ENCODE data around the gene ZNF3.

ZNF3 gene

DNA sequence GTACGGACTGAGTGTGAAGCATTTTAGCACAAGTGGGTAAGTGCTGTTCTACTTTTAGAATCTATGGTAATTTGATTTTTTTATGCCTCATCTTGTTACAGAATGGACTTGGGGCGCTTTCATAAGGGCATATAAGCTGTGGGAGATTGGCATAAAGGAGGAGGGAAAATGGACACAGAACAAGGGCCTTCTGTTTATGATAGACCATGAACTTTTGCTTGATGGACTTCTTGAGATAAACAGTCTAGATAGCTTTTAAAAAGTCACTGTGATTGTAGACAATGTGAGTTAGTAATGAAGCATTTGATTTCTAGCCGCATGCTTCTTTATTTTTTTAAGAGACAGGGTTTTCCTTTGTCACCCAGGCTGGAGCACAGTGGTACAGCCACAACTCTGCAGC, 29.9 kb downstream of the ZNF3 start:
- DNase-seq (ENCODE audit: low spot score) = no peak

DNA sequence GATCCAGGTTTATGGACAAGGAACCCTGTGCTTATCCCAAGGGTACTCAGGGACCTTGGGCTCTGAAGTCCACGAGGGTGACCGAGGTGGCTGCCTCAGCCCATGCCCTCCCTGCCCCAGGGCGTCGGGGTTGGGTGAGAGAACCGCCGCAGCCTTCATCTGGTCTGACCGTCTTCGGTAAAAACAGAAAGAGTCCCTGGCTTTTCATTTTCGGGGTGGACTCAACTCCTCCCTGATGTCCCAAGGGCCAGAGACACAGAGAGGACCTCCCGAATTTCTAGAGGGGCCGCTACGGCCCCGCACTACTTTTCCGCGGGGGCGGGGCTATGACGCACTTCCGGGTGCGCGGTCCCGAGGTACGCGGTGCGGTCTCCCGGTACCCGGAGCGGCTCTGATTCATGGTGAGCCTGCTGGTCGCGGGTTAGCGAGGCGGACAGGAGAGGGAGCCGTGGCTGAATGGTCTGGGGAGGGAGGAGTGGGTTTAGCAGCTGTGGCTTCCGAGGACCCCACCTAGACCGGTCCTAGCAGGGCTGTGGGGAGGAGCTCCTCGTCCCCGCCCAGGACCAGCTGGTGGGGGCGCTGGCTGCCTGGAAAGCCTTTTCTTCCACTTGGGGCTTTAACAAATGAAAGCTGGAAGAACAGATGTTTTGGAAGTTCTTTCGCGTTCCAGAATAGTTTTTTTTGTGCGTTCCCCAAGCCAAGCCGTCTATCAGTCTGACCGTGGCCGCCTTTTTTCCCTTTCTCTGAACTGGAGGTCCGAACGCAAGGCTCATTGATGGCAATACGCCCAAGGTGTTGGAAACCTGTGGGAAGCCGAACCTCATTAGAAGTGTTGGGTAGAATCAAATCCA, 31.9 kb downstream of the ZNF3 start, which contains the start of gene ZSCAN21:
Gene ZSCAN21 (plus strand): TSS at position 334 of the 851 bp plus-strand sequence. CDS start 7,233 bp downstream, outside the sequence.
- peak; percentile 87 for DNase-seq (ENCODE audit: low spot score)

GRCh38 chr7:100048680-100049079, 32.8 kb downstream of the ZNF3 start:
- DNase-seq (ENCODE audit: low spot score) = no peak

- DNase-seq (ENCODE audit: low spot score) = no peak
These were observed 36.8 kb downstream of the ZNF3 start for GRCh38 chr7:100044718-100045117.

- no peak for DNase-seq (ENCODE audit: low spot score)
These were observed 40.9 kb downstream of the ZNF3 start for GRCh38 chr7:100040575-100040974.

- DNase-seq (ENCODE audit: low spot score) = no peak
These were observed 43.2 kb downstream of the ZNF3 start for GRCh38 chr7:100038326-100038725.

GRCh38 chr7:100035876-100036275, 45.6 kb downstream of the ZNF3 start:
- DNase-seq (ENCODE audit: low spot score) = no peak

- no peak for DNase-seq (ENCODE audit: low spot score)
These were observed 46.5 kb downstream of the ZNF3 start for GRCh38 chr7:100034871-100035510.

DNA sequence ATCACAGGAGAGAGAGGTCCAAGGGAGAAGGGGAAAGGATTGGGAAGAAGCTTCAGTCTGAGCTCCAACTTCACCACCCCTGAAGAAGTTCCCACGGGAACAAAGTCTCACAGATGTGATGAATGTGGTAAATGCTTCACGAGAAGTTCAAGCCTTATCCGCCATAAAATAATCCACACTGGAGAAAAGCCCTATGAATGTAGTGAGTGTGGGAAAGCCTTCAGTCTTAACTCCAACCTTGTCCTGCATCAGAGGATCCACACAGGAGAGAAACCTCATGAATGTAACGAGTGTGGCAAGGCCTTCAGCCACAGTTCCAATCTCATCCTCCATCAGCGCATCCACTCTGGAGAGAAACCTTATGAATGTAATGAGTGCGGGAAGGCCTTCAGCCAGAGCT, 48.0 kb downstream of the ZNF3 start:
- no peak for DNase-seq (ENCODE audit: low spot score)

GRCh38 chr7:100029596-100029995, 51.9 kb downstream of the ZNF3 start:
- no peak for DNase-seq (ENCODE audit: low spot score)

- DNase-seq (ENCODE audit: low spot score) = no peak
These were observed 54.3 kb downstream of the ZNF3 start for GRCh38 chr7:100027197-100027596.

GRCh38 chr7:100024020-100024619, 57.4 kb downstream of the ZNF3 start:
- no peak for DNase-seq (ENCODE audit: low spot score)

DNA sequence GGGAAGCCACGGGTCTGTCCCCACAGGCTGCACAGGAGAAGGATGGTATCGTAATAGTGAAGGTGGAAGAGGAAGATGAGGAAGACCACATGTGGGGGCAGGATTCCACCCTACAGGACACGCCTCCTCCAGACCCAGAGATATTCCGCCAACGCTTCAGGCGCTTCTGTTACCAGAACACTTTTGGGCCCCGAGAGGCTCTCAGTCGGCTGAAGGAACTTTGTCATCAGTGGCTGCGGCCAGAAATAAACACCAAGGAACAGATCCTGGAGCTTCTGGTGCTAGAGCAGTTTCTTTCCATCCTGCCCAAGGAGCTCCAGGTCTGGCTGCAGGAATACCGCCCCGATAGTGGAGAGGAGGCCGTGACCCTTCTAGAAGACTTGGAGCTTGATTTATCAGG, 58.0 kb downstream of the ZNF3 start:
- DNase-seq (ENCODE audit: low spot score) = no peak

DNA sequence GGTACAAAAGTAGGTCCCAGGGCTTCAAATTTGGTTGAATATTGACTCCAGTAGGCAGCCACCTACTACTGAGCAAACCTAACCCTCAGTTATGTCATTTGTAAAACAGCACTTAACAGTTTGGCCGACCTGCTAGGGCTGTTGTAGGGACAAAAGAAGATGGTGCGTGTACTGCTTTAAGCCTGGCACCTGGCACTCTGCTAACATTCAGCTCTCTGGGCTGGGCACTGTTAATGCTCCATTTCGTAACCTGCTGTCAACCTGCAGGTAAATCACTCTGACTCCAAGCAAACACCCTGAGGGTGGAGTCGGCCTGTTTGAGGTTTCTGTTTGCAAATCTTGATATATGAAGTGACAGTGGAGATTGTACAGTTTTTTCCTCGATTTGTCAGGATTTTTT, 58.9 kb downstream of the ZNF3 start:
- DNase-seq (ENCODE audit: low spot score) = no peak

GRCh38 chr7:100021297-100021696, 60.2 kb downstream of the ZNF3 start:
- no peak for DNase-seq (ENCODE audit: low spot score)
